ENCODE measurements around the gene HLCS.
A peak's percentile ranks its signal among the peaks of the same experiment; 100 is the strongest.

The HLCS gene

GRCh38 chr21:36709030-36709867 is 257.2 kb downstream of the HLCS start:
- Mint-ChIP-seq H3K4me3 (peak overlapping the region; percentile 63 to 76 (median 74)), H3K27ac (peak overlapping the region in 1 of 3 experiments; percentile 75), H3K27me3 (ENCODE audit: low read depth) (peaks cover 100% of the 10 kb centered on the region), H3K36me3 (ENCODE audit: low read depth) (no peaks in the 10 kb centered on the region), H3K9me3 (no peaks in the 10 kb centered on the region), H3K4me1 (peaks cover 18% of the 10 kb centered on the region)
- TF ChIP-seq CTCF (IDR thresholded peaks at IDR 0.05; ENCODE audit: unreplicated experiment in 3 of 3), result no peak

- H3K4me1 Mint-ChIP-seq, result peaks cover 18% of the 10 kb centered on the region
- no peak for TF ChIP-seq CTCF (IDR thresholded peaks at IDR 0.05; ENCODE audit: unreplicated experiment in 3 of 3)
- no peaks in the 10 kb centered on the region for H3K36me3 Mint-ChIP-seq (ENCODE audit: low read depth)
- peak overlapping the region in 2 of 3 experiments; percentile 70 to 71 for H3K27ac Mint-ChIP-seq
- peaks cover 100% of the 10 kb centered on the region for H3K27me3 Mint-ChIP-seq (ENCODE audit: low read depth)
- no peaks in the 10 kb centered on the region for H3K9me3 Mint-ChIP-seq
- H3K4me3 Mint-ChIP-seq, result peak overlapping the region; percentile 71 to 77 (median 72)
Observed at GRCh38 chr21:36708286-36709029, 258.0 kb downstream of the HLCS start.

GRCh38 chr21:36707763-36708285 is 258.6 kb downstream of the HLCS start:
- no peaks in the 10 kb centered on the region for H3K9me3 Mint-ChIP-seq
- H3K36me3 Mint-ChIP-seq (ENCODE audit: low read depth), result no peaks in the 10 kb centered on the region
- TF ChIP-seq CTCF (IDR thresholded peaks at IDR 0.05; ENCODE audit: unreplicated experiment in 3 of 3), result no peak
- peak overlapping the region in 1 of 3 experiments; percentile 77 for H3K4me3 Mint-ChIP-seq
- peaks cover 18% of the 10 kb centered on the region for H3K4me1 Mint-ChIP-seq
- H3K27me3 Mint-ChIP-seq (ENCODE audit: low read depth), result peaks cover 100% of the 10 kb centered on the region
- no peak overlapping the region for H3K27ac Mint-ChIP-seq

- Mint-ChIP-seq H3K36me3 (ENCODE audit: low read depth) (no peaks in the 10 kb centered on the region), H3K4me3 (peak overlapping the region; percentile 62 to 73 (median 70)), H3K27ac (peak overlapping the region in 2 of 3 experiments; percentile 24 to 68), H3K27me3 (ENCODE audit: low read depth) (peaks cover 100% of the 10 kb centered on the region), H3K9me3 (no peaks in the 10 kb centered on the region), H3K4me1 (peaks cover 23% of the 10 kb centered on the region)
- TF ChIP-seq CTCF (IDR thresholded peaks at IDR 0.05; ENCODE audit: unreplicated experiment in 3 of 3), result peak in 1 of 3 experiments; percentile 18
Observed at GRCh38 chr21:36706951-36707762, 259.3 kb downstream of the HLCS start.

GRCh38 chr21:36706482-36706852 is 260.0 kb downstream of the HLCS start:
- peak in 1 of 3 experiments; percentile 2 for TF ChIP-seq CTCF (IDR thresholded peaks at IDR 0.05; ENCODE audit: unreplicated experiment in 3 of 3)
- no peaks in the 10 kb centered on the region for H3K9me3 Mint-ChIP-seq
- peak overlapping the region; percentile 30 to 73 (median 70) for H3K4me3 Mint-ChIP-seq
- no peaks in the 10 kb centered on the region for H3K36me3 Mint-ChIP-seq (ENCODE audit: low read depth)
- H3K4me1 Mint-ChIP-seq, result peaks cover 29% of the 10 kb centered on the region
- peak overlapping the region in 2 of 3 experiments; percentile 24 to 68 for H3K27ac Mint-ChIP-seq
- peaks cover 100% of the 10 kb centered on the region for H3K27me3 Mint-ChIP-seq (ENCODE audit: low read depth)
